Neural progenitor cell (in vitro differentiated cells): Measurements from ENCODE around the gene ZMYND8. TPM values are rescaled to one million over a fixed set of nuclear protein-coding genes. Genes with fewer than 3 reads are reported as not detected.
"Not testable (repeated sequence)": the region's sequence is repeated elsewhere in the genome, so short reads cannot be mapped to it uniquely, and the experiment has no call there.

ENCODE experiments used
- DNase-seq: peaks from one replicate; pipeline ENCODE4 v3.0.0-alpha.2; 2016; ENCODE audit warnings: low spot score
- H2AFZ ChIP-seq: fragments of 200-600 bp; sonication (generic); replicated peaks from 2 replicates; pipeline ENCODE4 v1.6.1; 2016; ENCODE audit warnings: antibody characterized with exemption
- H3F3A ChIP-seq: fragments of 200-600 bp; sonication (generic); 2 replicates; pipeline ENCODE4 v1.6.1; 2016; ENCODE audit warnings: antibody characterized with exemption, low read depth
- H3K27ac ChIP-seq: fragments of 200-600 bp; sonication (generic); 2 replicates; pipeline ENCODE4 v1.5.1; 2016; ENCODE audit warnings: mild to moderate bottlenecking
- H3K27me3 ChIP-seq: fragments of 200-600 bp; sonication (generic); 2 replicates; pipeline ENCODE4 v1.6.1; 2016; ENCODE audit warnings: mild to moderate bottlenecking, moderate library complexity
- H3K36me3 ChIP-seq: fragments of 200-600 bp; sonication (generic); 2 replicates; pipeline ENCODE4 v1.5.1; 2016
- H3K4me1 ChIP-seq: fragments of 200-600 bp; sonication (generic); 2 replicates; pipeline ENCODE4 v1.6.1; 2016; ENCODE audit warnings: mixed run types
- H3K4me2 ChIP-seq: fragments of 200-600 bp; sonication (generic); 2 replicates; pipeline ENCODE4 v1.6.1; 2016
- H3K4me3 ChIP-seq: fragments of 200-600 bp; sonication (generic); 2 replicates; pipeline ENCODE4 v1.5.1; 2016
- H3K79me2 ChIP-seq: fragments of 200-600 bp; sonication (generic); 2 replicates; pipeline ENCODE4 v1.6.1; 2016; ENCODE audit warnings: low read depth
- H3K9ac ChIP-seq: fragments of 200-600 bp; sonication (generic); 2 replicates; pipeline ENCODE4 v1.6.1; 2016
- H3K9me3 ChIP-seq: fragments of 200-600 bp; sonication (generic); 2 replicates; pipeline ENCODE4 v1.5.1; 2016; ENCODE audit warnings: low read depth
- H4K20me1 ChIP-seq: fragments of 200-600 bp; sonication (generic); 2 replicates; pipeline ENCODE4 v1.6.1; 2016; ENCODE audit warnings: low read depth
- H3K27ac Mint-ChIP-seq: 3 replicates; pipeline ENCODE4 v1.8.0; 2021; ENCODE audit warnings: mixed read lengths
- H3K27me3 Mint-ChIP-seq: 2 replicates; pipeline ENCODE4 v1.8.0; 2022; ENCODE audit warnings: low read depth, mild to moderate bottlenecking, inconsistent platforms, moderate library complexity, mixed read lengths; ENCODE audit not compliant: insufficient read depth
- H3K36me3 Mint-ChIP-seq: 3 replicates; pipeline ENCODE4 v1.8.0; 2021; ENCODE audit warnings: mixed read lengths
- H3K4me1 Mint-ChIP-seq: 3 replicates; pipeline ENCODE4 v1.8.0; 2021; ENCODE audit warnings: mixed read lengths
- H3K4me3 Mint-ChIP-seq: 3 replicates; pipeline ENCODE4 v1.8.0; 2021; ENCODE audit warnings: mild to moderate bottlenecking, moderate library complexity, mixed read lengths
- H3K9me3 Mint-ChIP-seq: 3 replicates; pipeline ENCODE4 v1.8.0; 2020; ENCODE audit warnings: mixed read lengths
- EZH2 ChIP-seq: fragments of 200-600 bp; sonication (generic); IDR thresholded peaks from 2 replicates; pipeline ENCODE4 v1.6.1; 2017; ENCODE audit warnings: antibody characterized with exemption, mild to moderate bottlenecking, moderate library complexity
- EZH2phosphoT487 ChIP-seq: fragments of 200-600 bp; sonication (generic); IDR thresholded peaks from 2 replicates; pipeline ENCODE4 v1.6.1; 2017; ENCODE audit warnings: antibody characterized with exemption
- total RNA-seq: library from RNA; depleted of rRNA; stranded (reverse); fragments of >200 nt; gene quantifications from 2 replicates; pipeline ENCODE4 v1.2.3, GENCODE V29; 2015; ENCODE audit warnings: low replicate concordance
- TF ChIP-seq, protein P1 (sequence below): fragments of 200-600 bp; sonication (generic); IDR thresholded peaks from 2 replicates; pipeline ENCODE4 v1.5.1; 2017; ENCODE audit warnings: antibody characterized with exemption, mild to moderate bottlenecking

The ZMYND8 gene
- total RNA-seq, 1 donor from 2014 or later = 59.4 TPM

DNA sequence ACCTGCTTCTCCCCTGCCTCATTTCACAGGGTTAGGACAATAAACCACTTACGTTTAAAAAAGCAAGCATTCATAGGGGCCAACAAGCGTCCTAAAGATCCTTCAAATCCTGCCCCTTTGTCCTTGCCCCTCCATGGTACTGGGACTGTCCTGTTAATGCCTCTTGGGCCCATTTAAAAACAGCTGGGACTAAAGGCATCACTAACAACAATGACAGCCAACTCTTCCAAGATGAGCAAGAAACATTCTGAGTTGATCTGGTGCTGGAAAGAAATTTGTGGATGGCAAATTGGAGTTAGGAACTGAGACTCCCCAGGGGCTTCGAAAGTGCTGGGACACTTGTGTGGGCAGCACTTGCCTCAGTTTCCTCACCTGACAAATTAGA lies 93.4 kb downstream of the ZMYND8 start:
- Histone ChIP-seq H3K4me3 (no peak overlapping the region), H3F3A (peaks cover 12% of the 10 kb centered on the region), H3K9ac (no peak overlapping the region), H3K4me1 (peaks cover 4% of the 10 kb centered on the region), H4K20me1 (peaks cover 49% of the 10 kb centered on the region), H3K36me3 (peaks cover 7% of the 10 kb centered on the region), H2AFZ (no peak overlapping the region), H3K27ac (peak overlapping the region; percentile 49), H3K27me3 (no peaks in the 10 kb centered on the region), H3K79me2 (peaks cover 97% of the 10 kb centered on the region), H3K4me2 (no peak overlapping the region), H3K9me3 (no peaks in the 10 kb centered on the region)
- no peak for TF ChIP-seq EZH2
- TF ChIP-seq EZH2phosphoT487 = no peak
- TF ChIP-seq, protein P1, sequence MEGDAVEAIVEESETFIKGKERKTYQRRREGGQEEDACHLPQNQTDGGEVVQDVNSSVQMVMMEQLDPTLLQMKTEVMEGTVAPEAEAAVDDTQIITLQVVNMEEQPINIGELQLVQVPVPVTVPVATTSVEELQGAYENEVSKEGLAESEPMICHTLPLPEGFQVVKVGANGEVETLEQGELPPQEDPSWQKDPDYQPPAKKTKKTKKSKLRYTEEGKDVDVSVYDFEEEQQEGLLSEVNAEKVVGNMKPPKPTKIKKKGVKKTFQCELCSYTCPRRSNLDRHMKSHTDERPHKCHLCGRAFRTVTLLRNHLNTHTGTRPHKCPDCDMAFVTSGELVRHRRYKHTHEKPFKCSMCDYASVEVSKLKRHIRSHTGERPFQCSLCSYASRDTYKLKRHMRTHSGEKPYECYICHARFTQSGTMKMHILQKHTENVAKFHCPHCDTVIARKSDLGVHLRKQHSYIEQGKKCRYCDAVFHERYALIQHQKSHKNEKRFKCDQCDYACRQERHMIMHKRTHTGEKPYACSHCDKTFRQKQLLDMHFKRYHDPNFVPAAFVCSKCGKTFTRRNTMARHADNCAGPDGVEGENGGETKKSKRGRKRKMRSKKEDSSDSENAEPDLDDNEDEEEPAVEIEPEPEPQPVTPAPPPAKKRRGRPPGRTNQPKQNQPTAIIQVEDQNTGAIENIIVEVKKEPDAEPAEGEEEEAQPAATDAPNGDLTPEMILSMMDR = no peak
- no peak overlapping the region for H3K27ac Mint-ChIP-seq
- peaks cover 2% of the 10 kb centered on the region for H3K27me3 Mint-ChIP-seq
- H3K4me3 Mint-ChIP-seq = no peak overlapping the region
- H3K36me3 Mint-ChIP-seq = peaks cover 58% of the 10 kb centered on the region
- DNase-seq = no peak
- no peaks in the 10 kb centered on the region for H3K9me3 Mint-ChIP-seq
- H3K4me1 Mint-ChIP-seq = peaks cover 11% of the 10 kb centered on the region

- Mint-ChIP-seq H3K4me3 (no peak overlapping the region), H3K4me1 (peaks cover 11% of the 10 kb centered on the region), H3K36me3 (peaks cover 57% of the 10 kb centered on the region), H3K9me3 (no peaks in the 10 kb centered on the region), H3K27ac (peak overlapping the region; percentile 5), H3K27me3 (peaks cover 2% of the 10 kb centered on the region)
- no peak for DNase-seq
- Histone ChIP-seq H3K36me3 (peaks cover 7% of the 10 kb centered on the region), H3K27me3 (no peaks in the 10 kb centered on the region), H2AFZ (no peak overlapping the region), H3F3A (peaks cover 16% of the 10 kb centered on the region), H3K79me2 (peaks cover 97% of the 10 kb centered on the region), H3K27ac (peak overlapping the region; percentile 49), H3K9me3 (no peaks in the 10 kb centered on the region), H3K9ac (no peak overlapping the region), H4K20me1 (peaks cover 53% of the 10 kb centered on the region), H3K4me1 (peaks cover 4% of the 10 kb centered on the region), H3K4me3 (no peak overlapping the region), H3K4me2 (no peak overlapping the region)
- TF ChIP-seq EZH2 (no peak), EZH2phosphoT487 (no peak)
- TF ChIP-seq, protein P1 = no peak
These were observed 94.0 kb downstream of the ZMYND8 start for GRCh38 chr20:47262365-47263013.

DNA sequence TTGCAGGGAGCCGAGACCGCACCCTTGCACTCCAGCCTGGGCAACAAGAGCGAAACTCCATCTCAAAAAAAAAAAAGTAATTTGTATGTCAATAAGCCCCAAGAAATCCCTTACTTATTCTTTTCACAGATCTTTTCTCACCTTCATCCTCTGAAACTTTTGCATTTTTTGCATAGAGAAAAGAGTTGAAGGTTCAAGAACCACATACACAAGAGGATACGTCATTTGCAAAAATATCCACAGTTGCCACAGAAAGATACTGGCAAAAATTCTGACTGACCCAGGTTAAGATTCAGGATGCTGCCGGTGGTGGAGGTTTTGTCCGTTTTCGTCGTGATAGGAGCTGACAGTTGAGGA lies 94.5 kb downstream of the ZMYND8 start:
- Mint-ChIP-seq H3K4me3 (no peak overlapping the region), H3K27ac (peak overlapping the region; percentile 5), H3K9me3 (no peaks in the 10 kb centered on the region), H3K4me1 (peaks cover 11% of the 10 kb centered on the region), H3K27me3 (peaks cover 2% of the 10 kb centered on the region), H3K36me3 (peaks cover 58% of the 10 kb centered on the region)
- Histone ChIP-seq H2AFZ (no peak overlapping the region), H3K4me1 (peaks cover 4% of the 10 kb centered on the region), H3K9me3 (no peaks in the 10 kb centered on the region), H3K27me3 (no peaks in the 10 kb centered on the region), H3F3A (peaks cover 19% of the 10 kb centered on the region), H3K4me3 (no peak overlapping the region), H3K27ac (no peak overlapping the region), H4K20me1 (peaks cover 55% of the 10 kb centered on the region), H3K79me2 (peaks cover 97% of the 10 kb centered on the region), H3K9ac (no peak overlapping the region), H3K36me3 (peaks cover 7% of the 10 kb centered on the region), H3K4me2 (no peak overlapping the region)
- no peak for DNase-seq
- no peak for TF ChIP-seq EZH2
- TF ChIP-seq, protein P1 = no peak
- no peak for TF ChIP-seq EZH2phosphoT487

GRCh38 chr20:47261161-47261774 lies 95.2 kb downstream of the ZMYND8 start:
- H3K4me1 ChIP-seq, H3K9me3 ChIP-seq, H3K27me3 ChIP-seq, H3K4me2 ChIP-seq, H3K27ac ChIP-seq, H3K27ac Mint-ChIP-seq, H3K9ac ChIP-seq, H2AFZ ChIP-seq, H3K4me3 ChIP-seq, H3K4me3 Mint-ChIP-seq, H3K27me3 Mint-ChIP-seq, H3K9me3 Mint-ChIP-seq, H3K36me3 ChIP-seq, DNase-seq: not testable (repeated sequence)
- Histone ChIP-seq H3K79me2 (peaks cover 97% of the 10 kb centered on the region), H3F3A (peaks cover 19% of the 10 kb centered on the region), H4K20me1 (peaks cover 50% of the 10 kb centered on the region)
- Mint-ChIP-seq H3K36me3 (peaks cover 58% of the 10 kb centered on the region), H3K4me1 (peaks cover 11% of the 10 kb centered on the region)

DNA sequence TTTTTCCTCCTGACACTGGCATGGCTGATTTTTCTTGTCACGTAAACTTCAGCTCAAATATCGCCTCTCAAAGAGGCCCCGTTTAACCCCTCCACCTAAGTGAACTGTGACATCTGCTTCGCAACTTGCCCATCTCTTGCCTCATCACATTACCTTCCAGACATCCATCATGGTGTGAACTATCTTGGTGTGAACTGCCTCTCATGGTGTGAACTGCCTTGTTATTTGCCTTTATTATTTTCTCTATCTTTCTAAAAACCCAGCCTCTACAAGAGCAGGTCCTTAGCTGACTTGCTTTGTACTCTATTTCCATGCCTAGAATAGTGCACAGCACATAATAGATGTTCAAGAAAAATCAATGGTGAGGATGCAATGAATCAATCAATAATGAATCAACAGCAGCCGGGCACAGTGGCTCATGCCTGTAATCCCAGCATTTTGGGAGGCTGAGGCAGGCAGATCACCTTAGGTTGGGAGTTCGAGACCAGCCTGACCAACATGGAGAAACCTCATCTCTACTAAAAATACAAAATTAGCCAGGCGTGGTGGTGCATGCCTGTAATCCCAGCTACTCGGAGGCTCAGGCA lies 95.9 kb downstream of the ZMYND8 start:
- not testable (repeated sequence) for H3K9ac ChIP-seq, H3K9me3 ChIP-seq, DNase-seq, H3K4me1 ChIP-seq, H3K27ac ChIP-seq, H3K27ac Mint-ChIP-seq, H3K4me3 ChIP-seq, H2AFZ ChIP-seq, H3K27me3 Mint-ChIP-seq, H3K27me3 ChIP-seq, H3K36me3 ChIP-seq, H3K9me3 Mint-ChIP-seq, H3K4me3 Mint-ChIP-seq, H3K4me2 ChIP-seq
- peaks cover 19% of the 10 kb centered on the region for H3F3A ChIP-seq
- Mint-ChIP-seq H3K4me1 (peaks cover 11% of the 10 kb centered on the region), H3K36me3 (peaks cover 55% of the 10 kb centered on the region)
- H4K20me1 ChIP-seq = peaks cover 44% of the 10 kb centered on the region
- peaks cover 96% of the 10 kb centered on the region for H3K79me2 ChIP-seq
